Spleen (tissue), 11 donors: Measurements from ENCODE around the gene CHRM1. TPM values are rescaled to one million over a fixed set of nuclear protein-coding genes. Genes with fewer than 3 reads are reported as not detected.

Source experiments
- DNase-seq: peaks from one replicate; pipeline ENCODE4 v3.0.0-alpha.2; 2020
- H3K27ac ChIP-seq, 8 donors: fragments of 200-600 bp; sonication (generic) in 7 of 8; 1 replicate in 4 of 8; 2 replicates in 4 of 8; pipeline versions ENCODE4 v1.5.0 to v1.8.0; 2016 to 2021; ENCODE audit warnings: inconsistent platforms in 4 of 8, mild to moderate bottlenecking in 4 of 8, moderate library complexity in 1 of 8
- H3K27me3 ChIP-seq, 7 donors: fragments of 200-600 bp; sonication (generic) in 6 of 7; replicated peaks in 1 of 7; 1 replicate in 4 of 7; 2 replicates in 3 of 7; pipeline versions ENCODE4 v1.5.0 to v1.8.0; 2016 to 2021; ENCODE audit warnings: inconsistent platforms in 3 of 7, mild to moderate bottlenecking in 1 of 7
- H3K36me3 ChIP-seq, 6 donors: fragments of 200-600 bp; sonication (generic) in 5 of 6; 1 replicate in 4 of 6; 2 replicates in 2 of 6; pipeline versions ENCODE4 v1.5.0 to v1.8.0; 2016 to 2021; ENCODE audit warnings: inconsistent platforms in 2 of 6
- H3K4me1 ChIP-seq, 6 donors: fragments of 200-600 bp; sonication (generic) in 5 of 6; 1 replicate in 3 of 6; 2 replicates in 3 of 6; pipeline versions ENCODE4 v1.5.0 to v1.8.0; 2016 to 2021; ENCODE audit warnings: inconsistent platforms in 3 of 6
- H3K4me3 ChIP-seq, 8 donors: fragments of 200-600 bp; sonication (generic) in 7 of 8; 1 replicate in 4 of 8; 2 replicates in 4 of 8; pipeline versions ENCODE4 v1.5.0 to v1.8.0; 2016 to 2021; ENCODE audit warnings: inconsistent platforms in 4 of 8, mild to moderate bottlenecking in 4 of 8, moderate library complexity in 2 of 8
- H3K9me3 ChIP-seq, 8 donors: fragments of 200-600 bp; sonication (generic) in 7 of 8; 1 replicate in 4 of 8; 2 replicates in 4 of 8; pipeline versions ENCODE4 v1.5.0 to v1.8.0; 2016 to 2021; ENCODE audit warnings: inconsistent platforms in 4 of 8
- POLR2A ChIP-seq, 3 donors: fragments of 450-650 bp; IDR thresholded peaks; one replicate each; pipeline ENCODE4 v1.5.1; 2017; ENCODE audit warnings: antibody characterized with exemption in 3 of 3, mild to moderate bottlenecking in 1 of 3
- POLR2AphosphoS5 ChIP-seq, 3 donors: sonication (generic); formaldehyde crosslinking; IDR thresholded peaks; one replicate each; pipeline ENCODE4 v1.5.1; 2017; ENCODE audit warnings: antibody characterized with exemption in 3 of 3
- WGBS, 5 donors: extraction: QIAGEN DNeasy Blood & Tissue Kit in 3 of 5; methylation state at CpG; one replicate each; pipeline versions ENCODE4 v1.1.5 to v1.1.7; 2013 to 2018; 5-methylcytosine and 5-hydroxymethylcytosine counted together
- intact Hi-C: fragments of 100-400 bp; cut with DNase I; formaldehyde crosslinking; loops from one replicate; pipeline ENCODE4 v1.15.0; 2023; ENCODE audit warnings: low total_unique reads
- polyA plus RNA-seq, 3 donors: library from polyadenylated mRNA; stranded (reverse); fragments of 200-250 nt; gene quantifications; one replicate each; pipeline ENCODE4 v1.2.1, GENCODE V29; 2013
- total RNA-seq, 7 donors: library from RNA; depleted of rRNA in 3 of 7; stranded (reverse); fragments of >200 nt in 3 of 7; fragmentation: NEBNext Ultra II Directional in 4 of 7; extraction: Animal tissue kit (Norgen Biotek cat#: 25700) in 4 of 7; gene quantifications; one replicate each; pipeline versions ENCODE4 v1.1.0 to v1.2.1, GENCODE V29; 2016 to 2021
- TF ChIP-seq, protein P1 (sequence below), 11 experiments: fragments of 200-600 bp in 7 of 11; fragments of 450-650 bp in 4 of 11; sonication (generic) in 4 of 11; IDR thresholded peaks in 8 of 11; conservative IDR thresholded peaks in 3 of 11; 1 replicate in 7 of 11; 2 replicates in 4 of 11; pipeline versions ENCODE4 v1.4.0 to v1.8.0; 2016 to 2021; ENCODE audit warnings: antibody characterized with exemption in 11 of 11, inconsistent platforms in 4 of 11, mild to moderate bottlenecking in 1 of 11
- donor health status: healthy with polysubstance abuse.
- donor health status: DM: no; HTN: no; CAD: no; lungs with moderate emphysema.
- donor health status: DM: no; HTN: no; CAD: no.
- donor health status: Bipolar disorder and iron deficiency.
- donor health status: healthy.
- donor health status: DM: no; HTN: no; CAD: no.
- donor health status: DM: yes; HTN: yes; CAD: no.

CHRM1 gene
- total and polyA plus RNA-seq, 10 donors = not detected

DNA sequence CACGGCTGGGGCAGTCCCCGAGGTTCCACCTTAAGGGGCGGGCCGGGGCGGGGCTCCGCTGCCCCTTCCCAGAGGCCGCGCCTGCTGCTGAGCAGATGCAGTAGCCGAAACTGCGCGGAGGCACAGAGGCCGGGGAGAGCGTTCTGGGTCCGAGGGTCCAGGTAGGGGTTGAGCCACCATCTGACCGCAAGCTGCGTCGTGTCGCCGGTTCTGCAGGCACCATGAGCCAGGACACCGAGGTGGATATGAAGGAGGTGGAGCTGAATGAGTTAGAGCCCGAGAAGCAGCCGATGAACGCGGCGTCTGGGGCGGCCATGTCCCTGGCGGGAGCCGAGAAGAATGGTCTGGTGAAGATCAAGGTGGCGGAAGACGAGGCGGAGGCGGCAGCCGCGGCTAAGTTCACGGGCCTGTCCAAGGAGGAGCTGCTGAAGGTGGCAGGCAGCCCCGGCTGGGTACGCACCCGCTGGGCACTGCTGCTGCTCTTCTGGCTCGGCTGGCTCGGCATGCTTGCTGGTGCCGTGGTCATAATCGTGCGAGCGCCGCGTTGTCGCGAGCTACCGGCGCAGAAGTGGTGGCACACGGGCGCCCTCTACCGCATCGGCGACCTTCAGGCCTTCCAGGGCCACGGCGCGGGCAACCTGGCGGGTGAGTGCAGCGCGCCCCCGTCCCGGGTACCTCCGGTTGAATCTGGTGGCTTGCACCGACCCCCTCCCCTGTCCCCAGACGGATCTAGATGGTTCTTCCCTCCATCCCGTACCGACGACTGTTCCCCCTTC is 40.2 kb downstream of the CHRM1 start, which contains the start of gene SLC3A2:
Gene SLC3A2 (plus strand): TSS at position 94 of the 776 bp plus-strand sequence. CDS start 128 bp downstream, at position 222.
- no peaks in the 10 kb centered on the region for H3K9me3 ChIP-seq
- peak; percentile 97 for DNase-seq
- H3K27ac ChIP-seq = peak within 1 kb of the TSS; percentile 96 to 100 (median 98)
- no peaks in the 10 kb centered on the region for H3K27me3 ChIP-seq
- H3K4me1 ChIP-seq = peaks cover 22 to 61% (median 53%) of the 10 kb centered on the region in 6 donors
- intact Hi-C loops = no loop called here
- peak within 1 kb of the TSS; percentile 80 to 100 (median 90) for H3K4me3 ChIP-seq
- 0 to 1% (median 0%) methylated on average over 42 to 69 of the region's 69 CpGs for WGBS, 5 donors
- peaks cover 5 to 38% (median 36%) of the 10 kb centered on the region in 6 donors for H3K36me3 ChIP-seq
- TF ChIP-seq POLR2A (IDR thresholded peaks at IDR 0.05) (peak; percentile 78 to 97 (median 94)), POLR2AphosphoS5 (IDR thresholded peaks at IDR 0.05) (peak; percentile 98 to 100 (median 99))
- TF ChIP-seq, protein P1, sequence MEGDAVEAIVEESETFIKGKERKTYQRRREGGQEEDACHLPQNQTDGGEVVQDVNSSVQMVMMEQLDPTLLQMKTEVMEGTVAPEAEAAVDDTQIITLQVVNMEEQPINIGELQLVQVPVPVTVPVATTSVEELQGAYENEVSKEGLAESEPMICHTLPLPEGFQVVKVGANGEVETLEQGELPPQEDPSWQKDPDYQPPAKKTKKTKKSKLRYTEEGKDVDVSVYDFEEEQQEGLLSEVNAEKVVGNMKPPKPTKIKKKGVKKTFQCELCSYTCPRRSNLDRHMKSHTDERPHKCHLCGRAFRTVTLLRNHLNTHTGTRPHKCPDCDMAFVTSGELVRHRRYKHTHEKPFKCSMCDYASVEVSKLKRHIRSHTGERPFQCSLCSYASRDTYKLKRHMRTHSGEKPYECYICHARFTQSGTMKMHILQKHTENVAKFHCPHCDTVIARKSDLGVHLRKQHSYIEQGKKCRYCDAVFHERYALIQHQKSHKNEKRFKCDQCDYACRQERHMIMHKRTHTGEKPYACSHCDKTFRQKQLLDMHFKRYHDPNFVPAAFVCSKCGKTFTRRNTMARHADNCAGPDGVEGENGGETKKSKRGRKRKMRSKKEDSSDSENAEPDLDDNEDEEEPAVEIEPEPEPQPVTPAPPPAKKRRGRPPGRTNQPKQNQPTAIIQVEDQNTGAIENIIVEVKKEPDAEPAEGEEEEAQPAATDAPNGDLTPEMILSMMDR (IDR thresholded peaks at IDR 0.05 in 8 of 11, conservative IDR thresholded peaks at IDR 0.05 in 3 of 11) = peak; percentile 45 to 90 (median 75)

DNA sequence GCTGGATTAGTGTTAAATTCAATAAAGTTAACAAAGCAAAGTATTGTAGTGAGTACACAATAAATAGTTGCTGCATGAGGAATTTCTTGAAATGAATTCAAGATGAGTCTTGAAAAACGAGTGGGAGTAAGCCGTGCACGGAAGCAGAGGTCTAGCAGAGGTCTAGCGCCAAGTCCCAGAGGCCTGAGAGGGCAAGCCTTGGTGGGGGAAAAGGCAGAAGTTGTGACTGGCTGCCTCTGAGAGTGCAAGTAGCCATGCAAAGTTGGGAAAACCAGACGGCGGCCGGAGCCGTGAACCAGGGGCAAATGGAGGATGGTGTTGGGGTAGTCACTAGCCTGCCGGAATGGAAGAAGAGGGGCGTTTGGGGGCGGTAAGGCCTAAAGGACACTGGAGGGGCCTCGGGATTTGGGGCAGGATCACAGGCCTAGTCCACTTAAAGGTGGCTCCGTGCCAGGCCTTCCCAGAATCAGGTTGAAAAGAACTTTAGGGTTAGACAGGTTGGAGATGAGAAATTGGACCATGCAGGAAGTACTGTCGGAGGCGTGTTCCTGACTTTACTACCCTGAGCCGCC is 40.8 kb downstream of the CHRM1 start:
- 0 to 1% (median 0%) methylated on average over 15 to 16 of the region's 16 CpGs for WGBS, 5 donors
- no peaks in the 10 kb centered on the region for H3K9me3 ChIP-seq
- H3K4me3 ChIP-seq = peak overlapping the region; percentile 80 to 100 (median 90)
- peaks cover 22 to 55% (median 50%) of the 10 kb centered on the region in 6 donors for H3K4me1 ChIP-seq
- TF ChIP-seq POLR2AphosphoS5 (IDR thresholded peaks at IDR 0.05) = no peak
- no peak for TF ChIP-seq POLR2A (IDR thresholded peaks at IDR 0.05)
- TF ChIP-seq, protein P1 (IDR thresholded peaks at IDR 0.05 in 8 of 11, conservative IDR thresholded peaks at IDR 0.05 in 3 of 11) = no peak
- DNase-seq = peak; percentile 87
- intact Hi-C loops = no loop called here
- H3K27ac ChIP-seq = peak overlapping the region; percentile 96 to 100 (median 98)
- H3K27me3 ChIP-seq = no peaks in the 10 kb centered on the region
- H3K36me3 ChIP-seq = peaks cover 2 to 31% (median 29%) of the 10 kb centered on the region in 6 donors

- Histone ChIP-seq H3K4me3 (peak overlapping the region in 3 of 8 donors; percentile 83 to 100 (median 86)), H3K27ac (peak overlapping the region; percentile 96 to 100 (median 98)), H3K36me3 (peaks cover 0 to 22% (median 20%) of the 10 kb centered on the region in 6 donors), H3K9me3 (no peaks in the 10 kb centered on the region), H3K27me3 (no peaks in the 10 kb centered on the region), H3K4me1 (peaks cover 22 to 46% (median 44%) of the 10 kb centered on the region in 6 donors)
- no peak for DNase-seq
- 71 to 86% (median 78%) methylated on average over 7 of the region's 7 CpGs for WGBS, 5 donors
- intact Hi-C loops = no loop called here
- TF ChIP-seq POLR2AphosphoS5 (IDR thresholded peaks at IDR 0.05) (no peak), POLR2A (IDR thresholded peaks at IDR 0.05) (no peak)
- TF ChIP-seq, protein P1 (IDR thresholded peaks at IDR 0.05 in 8 of 11, conservative IDR thresholded peaks at IDR 0.05 in 3 of 11) = no peak
These were observed 41.8 kb downstream of the CHRM1 start for GRCh38 chr11:62879235-62879978.
